ENCODE measurements around the gene CDH18. TPM values are rescaled to one million over a fixed set of nuclear protein-coding genes. Genes with fewer than 3 reads are reported as not detected.

Gene CDH18
- total RNA-seq, 4 donors from 2014 or later: 2.1 TPM; not detected in 3

DNA sequence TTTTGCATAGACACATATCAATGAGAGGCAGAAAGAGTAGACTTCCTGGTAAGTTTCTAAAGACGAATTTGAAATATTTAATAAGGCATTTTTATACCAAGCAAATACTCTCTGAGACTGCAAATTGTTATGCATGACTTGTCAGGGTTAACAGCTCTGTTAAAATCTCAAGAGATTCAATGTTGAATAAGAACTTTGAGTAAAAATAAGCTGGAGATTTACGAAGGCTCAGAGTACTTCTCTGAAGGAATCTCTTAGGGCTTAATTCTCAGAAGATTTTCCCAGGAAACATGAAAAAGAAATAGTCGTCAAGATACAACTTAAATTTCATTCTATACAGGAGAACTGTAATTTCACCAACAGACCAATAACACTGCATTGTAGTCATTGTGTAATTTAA, 259.4 kb downstream of the CDH18 start:
- intact Hi-C loops (cut with DNase I; ENCODE audit: low total_unique reads): no loop called here

DNA sequence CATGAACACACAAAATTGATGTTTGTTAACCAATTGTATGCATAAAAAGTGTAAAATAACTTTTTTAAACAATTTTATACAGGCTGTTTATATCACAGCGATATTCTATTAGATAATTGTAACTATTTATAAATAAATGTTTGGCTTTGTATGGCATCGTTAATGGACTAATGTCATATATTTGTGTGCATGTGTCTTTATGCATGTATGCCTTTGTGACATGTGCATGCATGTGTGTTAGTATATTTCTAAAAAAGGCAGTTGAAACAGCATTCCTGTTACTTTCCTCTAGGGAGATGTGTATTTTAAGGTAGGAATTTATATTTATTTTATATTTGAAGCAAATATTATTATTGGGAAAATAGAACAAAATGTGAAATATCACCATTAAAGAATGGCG, 268.9 kb downstream of the CDH18 start:
- TF ChIP-seq, protein P1, sequence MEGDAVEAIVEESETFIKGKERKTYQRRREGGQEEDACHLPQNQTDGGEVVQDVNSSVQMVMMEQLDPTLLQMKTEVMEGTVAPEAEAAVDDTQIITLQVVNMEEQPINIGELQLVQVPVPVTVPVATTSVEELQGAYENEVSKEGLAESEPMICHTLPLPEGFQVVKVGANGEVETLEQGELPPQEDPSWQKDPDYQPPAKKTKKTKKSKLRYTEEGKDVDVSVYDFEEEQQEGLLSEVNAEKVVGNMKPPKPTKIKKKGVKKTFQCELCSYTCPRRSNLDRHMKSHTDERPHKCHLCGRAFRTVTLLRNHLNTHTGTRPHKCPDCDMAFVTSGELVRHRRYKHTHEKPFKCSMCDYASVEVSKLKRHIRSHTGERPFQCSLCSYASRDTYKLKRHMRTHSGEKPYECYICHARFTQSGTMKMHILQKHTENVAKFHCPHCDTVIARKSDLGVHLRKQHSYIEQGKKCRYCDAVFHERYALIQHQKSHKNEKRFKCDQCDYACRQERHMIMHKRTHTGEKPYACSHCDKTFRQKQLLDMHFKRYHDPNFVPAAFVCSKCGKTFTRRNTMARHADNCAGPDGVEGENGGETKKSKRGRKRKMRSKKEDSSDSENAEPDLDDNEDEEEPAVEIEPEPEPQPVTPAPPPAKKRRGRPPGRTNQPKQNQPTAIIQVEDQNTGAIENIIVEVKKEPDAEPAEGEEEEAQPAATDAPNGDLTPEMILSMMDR (IDR thresholded peaks at IDR 0.05): no peak
- no peak for TF ChIP-seq POLR2A (IDR thresholded peaks at IDR 0.05)
- no peaks in the 10 kb centered on the region for H3K9me3 ChIP-seq
- intact Hi-C loops (cut with DNase I; ENCODE audit: low total_unique reads): no loop called here
- DNase-seq: no peak
- H3K4me1 ChIP-seq: no peaks in the 10 kb centered on the region
- no peaks in the 10 kb centered on the region for H3K27me3 ChIP-seq
- H3K36me3 ChIP-seq: no peaks in the 10 kb centered on the region
- no peak overlapping the region for H3K4me3 ChIP-seq
- H3K27ac ChIP-seq: no peak overlapping the region

More for the DNA sequence above, 259.4 kb downstream of the CDH18 start:
- Histone ChIP-seq H3K36me3 (no peaks in the 10 kb centered on the region), H3K4me3 (no peak overlapping the region), H3K27me3 (no peaks in the 10 kb centered on the region), H3K4me1 (no peaks in the 10 kb centered on the region), H3K9me3 (no peaks in the 10 kb centered on the region), H3K27ac (no peak overlapping the region)
- DNase-seq: no peak
- no peak for TF ChIP-seq POLR2A (IDR thresholded peaks at IDR 0.05)
- TF ChIP-seq, protein P1 (IDR thresholded peaks at IDR 0.05): no peak

DNA sequence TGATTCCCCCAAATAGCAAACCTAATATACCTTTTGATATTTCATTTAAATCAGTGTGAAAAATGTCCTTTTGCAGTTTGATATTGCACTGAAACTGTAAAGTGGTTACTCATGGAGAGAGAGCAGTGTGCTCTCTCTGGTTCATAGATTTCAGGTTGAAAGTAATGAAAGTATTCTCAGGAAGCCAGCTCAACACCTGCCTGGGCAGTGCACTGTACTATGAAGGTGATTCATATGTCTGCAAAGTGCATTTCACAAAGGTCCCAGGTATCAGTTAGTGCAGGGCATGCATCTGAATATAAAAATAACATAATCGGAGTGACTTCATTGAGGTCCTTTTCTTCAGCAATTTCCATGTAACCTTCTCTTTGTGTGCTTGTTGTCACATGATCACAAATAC, 274.3 kb downstream of the CDH18 start:
- no peak for TF ChIP-seq POLR2A (IDR thresholded peaks at IDR 0.05)
- no peak for DNase-seq
- intact Hi-C loops (cut with DNase I; ENCODE audit: low total_unique reads): no loop called here

DNA sequence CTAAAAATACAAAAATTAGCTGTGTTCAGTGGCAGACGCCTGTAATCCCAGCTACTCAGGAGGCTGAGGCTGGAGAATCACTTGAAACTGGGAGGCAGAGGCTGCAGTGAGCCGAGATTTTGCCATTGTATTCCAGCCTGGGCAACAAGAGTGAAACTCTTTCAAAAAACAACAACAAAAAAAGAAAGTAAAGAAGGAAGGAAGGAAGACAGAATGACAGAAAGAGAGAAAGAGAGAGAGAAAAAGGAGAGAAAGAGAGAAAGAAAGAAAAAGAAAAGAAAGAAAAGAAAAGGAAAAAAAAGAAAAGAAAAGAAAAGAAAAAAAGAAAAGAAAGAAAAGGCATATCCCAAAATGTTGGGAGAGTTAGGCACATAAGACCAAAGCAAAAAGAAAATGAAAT, 278.6 kb downstream of the CDH18 start:
- DNase-seq: no peak
- Histone ChIP-seq H3K27me3 (no peaks in the 10 kb centered on the region), H3K9me3 (no peaks in the 10 kb centered on the region), H3K36me3 (no peaks in the 10 kb centered on the region), H3K27ac (no peak overlapping the region), H3K4me3 (no peak overlapping the region), H3K4me1 (no peaks in the 10 kb centered on the region)
- intact Hi-C loops (cut with DNase I; ENCODE audit: low total_unique reads): no loop called here
- TF ChIP-seq, protein P1 (IDR thresholded peaks at IDR 0.05): no peak
- no peak for TF ChIP-seq POLR2A (IDR thresholded peaks at IDR 0.05)

More for the DNA sequence above, 274.3 kb downstream of the CDH18 start:
- Histone ChIP-seq H3K4me1 (no peaks in the 10 kb centered on the region), H3K27me3 (no peaks in the 10 kb centered on the region), H3K36me3 (no peaks in the 10 kb centered on the region), H3K9me3 (no peaks in the 10 kb centered on the region), H3K27ac (no peak overlapping the region), H3K4me3 (no peak overlapping the region)

DNA sequence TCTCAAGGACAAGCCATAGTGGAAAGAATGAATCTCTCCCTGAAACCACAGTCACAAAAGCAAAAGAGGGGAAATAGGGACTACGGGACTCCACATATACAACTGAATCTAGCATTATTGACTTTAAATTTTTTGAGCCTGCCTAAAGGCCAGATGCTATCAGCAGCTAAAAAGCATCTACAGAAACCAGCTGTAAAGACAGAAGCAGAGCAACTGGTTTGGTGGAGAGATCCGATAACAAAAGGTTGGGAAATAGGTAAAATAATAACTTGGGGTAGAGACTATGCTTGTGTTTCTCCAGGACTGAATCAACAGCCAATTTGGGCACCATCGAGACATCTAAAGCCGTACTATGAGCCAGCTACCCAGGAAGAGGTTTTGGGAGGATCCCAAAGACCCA, 281.2 kb downstream of the CDH18 start:
- no peaks in the 10 kb centered on the region for H3K36me3 ChIP-seq
- no peak overlapping the region for H3K27ac ChIP-seq
- DNase-seq: no peak
- H3K9me3 ChIP-seq: no peaks in the 10 kb centered on the region
- TF ChIP-seq, protein P1 (IDR thresholded peaks at IDR 0.05): no peak
- TF ChIP-seq POLR2A (IDR thresholded peaks at IDR 0.05): no peak
- no peak overlapping the region for H3K4me3 ChIP-seq
- H3K27me3 ChIP-seq: no peaks in the 10 kb centered on the region
- intact Hi-C loops (cut with DNase I; ENCODE audit: low total_unique reads): no loop called here
- H3K4me1 ChIP-seq: no peaks in the 10 kb centered on the region

DNA sequence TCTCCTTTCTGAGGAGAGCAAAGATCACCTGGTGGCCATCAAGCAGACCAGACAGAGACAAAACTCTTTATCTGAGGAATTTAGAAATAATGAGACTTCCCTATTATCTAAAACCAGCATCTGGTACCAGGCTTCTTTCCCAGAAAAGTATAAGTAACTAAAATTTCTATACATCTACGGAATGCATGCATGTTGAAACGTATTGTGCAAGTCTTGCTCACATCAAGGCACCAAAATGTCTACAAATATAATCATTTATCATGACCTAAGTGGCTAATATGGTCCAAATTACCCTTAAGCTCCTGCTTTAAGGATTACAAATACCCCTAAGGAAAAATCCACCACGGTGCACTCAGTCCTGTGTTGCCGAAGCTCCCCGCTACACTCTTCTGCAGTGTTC, 286.3 kb downstream of the CDH18 start:
- no peaks in the 10 kb centered on the region for H3K36me3 ChIP-seq
- no peaks in the 10 kb centered on the region for H3K27me3 ChIP-seq
- H3K4me1 ChIP-seq: no peaks in the 10 kb centered on the region
- no peak overlapping the region for H3K27ac ChIP-seq
- intact Hi-C loops (cut with DNase I; ENCODE audit: low total_unique reads): no loop called here
- no peak for DNase-seq
- H3K4me3 ChIP-seq: no peak overlapping the region
- H3K9me3 ChIP-seq: no peaks in the 10 kb centered on the region
- TF ChIP-seq, protein P1 (IDR thresholded peaks at IDR 0.05): no peak

Data from uterus (tissue), 4 donors.